RWPE2 (cell line): ENCODE measurements around the gene AKR1B1.

Experiments
- ATAC-seq: fragments of 200-7000 bp; cut with Tn5 transposase; 3 replicates; pipeline ENCODE4 v1.9.1; 2021; ENCODE audit warnings: low read depth
- DNase-seq: peaks from one replicate; pipeline ENCODE4 v3.0.0-alpha.2; 2020; ENCODE audit warnings: low spot score
- H3K27ac ChIP-seq: fragments of 450-650 bp; 2 replicates; pipeline ENCODE4 v1.5.1; 2017; ENCODE audit warnings: mild to moderate bottlenecking; ENCODE audit not compliant: poor library complexity, severe bottlenecking
- H3K27me3 ChIP-seq: fragments of 250-450 bp; sonication (Bioruptor Pico); 2 replicates; pipeline ENCODE4 v1.5.1; 2021; ENCODE audit warnings: mild to moderate bottlenecking, moderate library complexity; ENCODE audit not compliant: insufficient read depth, poor library complexity, severe bottlenecking
- H3K36me3 ChIP-seq: fragments of 250-450 bp; sonication (Bioruptor Pico); 2 replicates; pipeline ENCODE4 v1.5.1; 2020; ENCODE audit warnings: low read depth, mild to moderate bottlenecking, moderate library complexity
- H3K4me1 ChIP-seq: fragments of 250-450 bp; sonication (Bioruptor Pico); 2 replicates; pipeline ENCODE4 v1.5.1; 2021; ENCODE audit warnings: mild to moderate bottlenecking, moderate library complexity; ENCODE audit not compliant: insufficient read depth, poor library complexity, severe bottlenecking
- H3K4me3 ChIP-seq: fragments of 250-450 bp; sonication (Bioruptor Pico); 2 replicates; pipeline ENCODE4 v1.5.1; 2021; ENCODE audit warnings: mild to moderate bottlenecking, moderate library complexity; ENCODE audit not compliant: severe bottlenecking
- H3K9me3 ChIP-seq: fragments of 250-450 bp; sonication (Bioruptor Pico); 2 replicates; pipeline ENCODE4 v1.5.1; 2021; ENCODE audit warnings: mild to moderate bottlenecking, moderate library complexity; ENCODE audit not compliant: severe bottlenecking
- TF ChIP-seq, protein P1 (sequence below): fragments of 450-650 bp; IDR thresholded peaks from one replicate; pipeline ENCODE4 v1.5.1; 2017; ENCODE audit warnings: mild to moderate bottlenecking, moderate library complexity; ENCODE audit not compliant: poor library complexity, severe bottlenecking

AKR1B1 gene

GRCh38 chr7:134473861-134474291, 15.0 kb upstream of the AKR1B1 start:
- H3K9me3 ChIP-seq: no peaks in the 10 kb centered on the region
- TF ChIP-seq, protein P1, sequence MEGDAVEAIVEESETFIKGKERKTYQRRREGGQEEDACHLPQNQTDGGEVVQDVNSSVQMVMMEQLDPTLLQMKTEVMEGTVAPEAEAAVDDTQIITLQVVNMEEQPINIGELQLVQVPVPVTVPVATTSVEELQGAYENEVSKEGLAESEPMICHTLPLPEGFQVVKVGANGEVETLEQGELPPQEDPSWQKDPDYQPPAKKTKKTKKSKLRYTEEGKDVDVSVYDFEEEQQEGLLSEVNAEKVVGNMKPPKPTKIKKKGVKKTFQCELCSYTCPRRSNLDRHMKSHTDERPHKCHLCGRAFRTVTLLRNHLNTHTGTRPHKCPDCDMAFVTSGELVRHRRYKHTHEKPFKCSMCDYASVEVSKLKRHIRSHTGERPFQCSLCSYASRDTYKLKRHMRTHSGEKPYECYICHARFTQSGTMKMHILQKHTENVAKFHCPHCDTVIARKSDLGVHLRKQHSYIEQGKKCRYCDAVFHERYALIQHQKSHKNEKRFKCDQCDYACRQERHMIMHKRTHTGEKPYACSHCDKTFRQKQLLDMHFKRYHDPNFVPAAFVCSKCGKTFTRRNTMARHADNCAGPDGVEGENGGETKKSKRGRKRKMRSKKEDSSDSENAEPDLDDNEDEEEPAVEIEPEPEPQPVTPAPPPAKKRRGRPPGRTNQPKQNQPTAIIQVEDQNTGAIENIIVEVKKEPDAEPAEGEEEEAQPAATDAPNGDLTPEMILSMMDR: no peak

DNA sequence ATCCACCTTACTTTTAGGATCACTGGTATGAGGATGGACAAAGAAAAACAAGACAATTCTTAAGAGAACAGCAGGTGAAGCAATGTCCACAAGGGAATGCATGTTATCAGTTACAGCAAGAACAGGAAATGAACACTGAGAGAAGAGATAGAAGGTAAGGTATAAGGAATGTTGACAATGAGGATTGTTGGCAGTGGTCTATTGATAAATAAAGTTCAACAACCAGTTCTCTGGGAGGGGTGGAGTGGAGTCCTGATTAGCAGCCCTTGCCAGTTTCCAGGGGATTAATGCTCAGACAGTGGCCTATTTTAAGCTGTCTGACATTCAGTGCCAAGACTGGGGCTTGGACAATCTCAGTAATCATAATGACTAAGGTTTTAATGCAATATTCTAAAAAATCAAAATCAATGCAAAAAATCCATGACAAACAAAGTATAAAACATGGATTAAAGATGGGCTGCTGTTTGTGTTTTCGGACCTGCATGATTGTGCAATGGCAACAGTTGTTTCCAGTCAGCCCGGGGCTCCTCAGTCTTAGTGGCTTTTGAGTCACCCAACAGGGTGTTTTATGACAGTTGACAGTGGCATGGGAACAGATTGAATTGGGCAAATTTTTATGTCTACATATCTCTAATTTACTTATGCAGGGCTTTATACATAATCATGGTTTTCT, 13.8 kb upstream of the AKR1B1 start:
- no peak overlapping the region for H3K27ac ChIP-seq

More at GRCh38 chr7:134473861-134474291, 15.0 kb upstream of the AKR1B1 start:
- H3K36me3 ChIP-seq: no peaks in the 10 kb centered on the region
- ATAC-seq (peak; percentile 75), DNase-seq (no peak)
- peak overlapping the region; percentile 33 for H3K27ac ChIP-seq
- no peak overlapping the region for H3K4me3 ChIP-seq
- peaks cover 17% of the 10 kb centered on the region for H3K4me1 ChIP-seq
- no peaks in the 10 kb centered on the region for H3K27me3 ChIP-seq

GRCh38 chr7:134470864-134471263, 12.0 kb upstream of the AKR1B1 start:
- DNase-seq: no peak
- peaks cover under 1% of the 10 kb centered on the region for H3K9me3 ChIP-seq
- TF ChIP-seq, protein P1: no peak
- peaks cover 17% of the 10 kb centered on the region for H3K4me1 ChIP-seq
- H3K27ac ChIP-seq: no peak overlapping the region
- peak; percentile 92 for ATAC-seq
- no peaks in the 10 kb centered on the region for H3K27me3 ChIP-seq
- no peaks in the 10 kb centered on the region for H3K36me3 ChIP-seq
- H3K4me3 ChIP-seq: no peak overlapping the region

More for the DNA sequence above, 13.8 kb upstream of the AKR1B1 start:
- ATAC-seq: no peak
- TF ChIP-seq, protein P1: no peak
- no peaks in the 10 kb centered on the region for H3K27me3 ChIP-seq
- H3K36me3 ChIP-seq: no peaks in the 10 kb centered on the region
- no peak overlapping the region for H3K4me3 ChIP-seq
- peaks cover 17% of the 10 kb centered on the region for H3K4me1 ChIP-seq
- H3K9me3 ChIP-seq: no peaks in the 10 kb centered on the region
- DNase-seq: no peak

- no peak overlapping the region for H3K27ac ChIP-seq
- no peak for ATAC-seq
- no peak overlapping the region for H3K4me3 ChIP-seq
- no peak for DNase-seq
- no peaks in the 10 kb centered on the region for H3K36me3 ChIP-seq
- no peaks in the 10 kb centered on the region for H3K27me3 ChIP-seq
- H3K4me1 ChIP-seq: peaks cover 14% of the 10 kb centered on the region
- peaks cover 6% of the 10 kb centered on the region for H3K9me3 ChIP-seq
- TF ChIP-seq, protein P1: no peak
These were observed 10.7 kb upstream of the AKR1B1 start for GRCh38 chr7:134469622-134470021.

GRCh38 chr7:134468475-134468874, 9.6 kb upstream of the AKR1B1 start:
- DNase-seq: no peak
- no peak overlapping the region for H3K4me3 ChIP-seq
- ATAC-seq: no peak
- TF ChIP-seq, protein P1: no peak
- H3K27me3 ChIP-seq: no peaks in the 10 kb centered on the region
- no peaks in the 10 kb centered on the region for H3K36me3 ChIP-seq
- peaks cover 6% of the 10 kb centered on the region for H3K4me1 ChIP-seq
- peaks cover 12% of the 10 kb centered on the region for H3K9me3 ChIP-seq
- no peak overlapping the region for H3K27ac ChIP-seq
